SH-SY5Y (cell line): ENCODE data around the gene C5orf58.

ENCODE experiments used
- GATA2 ChIP-seq: IDR thresholded peaks from 2 replicates; pipeline ENCODE4 v1.6.1; 2011; ENCODE audit warnings: mild to moderate bottlenecking, low read depth, low read length
- GATA3 ChIP-seq: IDR thresholded peaks from 2 replicates; pipeline ENCODE4 v1.6.1; 2011; ENCODE audit warnings: low read depth, mild to moderate bottlenecking, low read length, moderate library complexity

- TF ChIP-seq GATA3 = no peak
- TF ChIP-seq GATA2 = 0 out of 2 replicates have a peak, but pooled peaks have one; percentile 18
Observed at GRCh38 chr5:170225326-170226128, 7.3 kb upstream of the C5orf58 start.
